A673 (cell line): Measurements from ENCODE around the gene A2M. TPM values are rescaled to one million over a fixed set of nuclear protein-coding genes. Genes with fewer than 3 reads are reported as not detected.

Experiments used
- BruUV-seq: library from RNA; stranded (reverse); fragments of 400-500 nt; replicated peaks from 2 replicates; lab custom pipeline; 2021; lab: Mats Ljungman, UMichigan
- CTCF ChIA-PET: fragments of 300-600 bp; sonication (Branson Sonifier 250); formaldehyde crosslinking; loops from one replicate; lab custom pipeline; 2022; ENCODE audit warnings: antibody characterized with exemption; lab: Charles Lee
- POLR2A ChIA-PET: fragments of 300-600 bp; sonication (Branson Sonifier 250); formaldehyde crosslinking; loops from one replicate; lab custom pipeline; 2022; ENCODE audit warnings: antibody characterized with exemption; ENCODE audit not compliant: low non-redundant PET; lab: Charles Lee
- DNase-seq: peaks from one replicate; pipeline ENCODE4 v3.0.0-alpha.2; 2015; ENCODE audit warnings: low spot score
- H3K27ac ChIP-seq: fragments of 200-600 bp; sonication (generic); 2 replicates; pipeline ENCODE4 v1.5.1; 2016; ENCODE audit warnings: mixed run types, low read depth, mild to moderate bottlenecking, mixed read lengths, antibody characterized with exemption, low read length; ENCODE audit not compliant: poor library complexity, severe bottlenecking
- H3K27me3 ChIP-seq: fragments of 200-600 bp; sonication (generic); replicated peaks from 2 replicates; pipeline ENCODE4 v1.6.1; 2017; ENCODE audit warnings: mixed run types, low read depth, mild to moderate bottlenecking, mixed read lengths, antibody characterized with exemption, low read length; ENCODE audit not compliant: insufficient read depth, poor library complexity
- H3K36me3 ChIP-seq: fragments of 200-600 bp; sonication (generic); 2 replicates; pipeline ENCODE4 v1.6.1; 2016; ENCODE audit warnings: mixed run types, mild to moderate bottlenecking, mixed read lengths, antibody characterized with exemption, low read length; ENCODE audit not compliant: insufficient read depth, poor library complexity, severe bottlenecking
- H3K4me1 ChIP-seq: fragments of 200-600 bp; sonication (generic); 2 replicates; pipeline ENCODE4 v1.6.1; 2017; ENCODE audit warnings: mixed run types, mild to moderate bottlenecking, mixed read lengths, antibody characterized with exemption, low read length; ENCODE audit not compliant: insufficient read depth, poor library complexity, severe bottlenecking
- H3K4me3 ChIP-seq: fragments of 200-600 bp; sonication (generic); 2 replicates; pipeline ENCODE4 v1.5.1; 2016; ENCODE audit warnings: low read depth, mixed run types, mild to moderate bottlenecking, mixed read lengths, low read length; ENCODE audit not compliant: poor library complexity, severe bottlenecking
- H3K9me3 ChIP-seq: fragments of 200-600 bp; sonication (generic); 2 replicates; pipeline ENCODE4 v1.6.1; 2016; ENCODE audit warnings: mixed run types, low read depth, mild to moderate bottlenecking, mixed read lengths, antibody characterized with exemption, low read length; ENCODE audit not compliant: poor library complexity, severe bottlenecking
- CTCF ChIP-seq: fragments of 300-800, 200-600 bp; sonication (generic); conservative IDR thresholded peaks from 2 replicates; pipeline ENCODE4 v1.5.1; 2017; ENCODE audit warnings: low read depth, mild to moderate bottlenecking, antibody characterized with exemption, low read length, moderate library complexity, mixed read lengths
- EZH2 ChIP-seq: fragments of 200-600 bp; sonication (generic); IDR thresholded peaks from 2 replicates; pipeline ENCODE4 v1.6.1; 2017; ENCODE audit warnings: borderline replicate concordance, low read depth, mild to moderate bottlenecking, mixed read lengths, antibody characterized with exemption, low read length; ENCODE audit not compliant: poor library complexity, severe bottlenecking
- intact Hi-C: fragments of 100-400 bp; cut with micrococcal nuclease; formaldehyde crosslinking; loops from one replicate; pipeline ENCODE4 v1.10.0; 2022; ENCODE audit not compliant: unreplicated experiment
- total RNA-seq: library from RNA; stranded (reverse); gene quantifications from 2 replicates; pipeline ENCODE4 v1.2.3, GENCODE V29; 2021

The A2M gene
- total RNA-seq, 1 experiment from 2014 or later: 1.3 TPM

- intact Hi-C loops: no loop called here
- no TSS peak for BruUV-seq
- CTCF ChIA-PET: no interaction called here
Measured at GRCh38 chr12:9074484-9075137, 41.1 kb downstream of the A2M start.

DNA sequence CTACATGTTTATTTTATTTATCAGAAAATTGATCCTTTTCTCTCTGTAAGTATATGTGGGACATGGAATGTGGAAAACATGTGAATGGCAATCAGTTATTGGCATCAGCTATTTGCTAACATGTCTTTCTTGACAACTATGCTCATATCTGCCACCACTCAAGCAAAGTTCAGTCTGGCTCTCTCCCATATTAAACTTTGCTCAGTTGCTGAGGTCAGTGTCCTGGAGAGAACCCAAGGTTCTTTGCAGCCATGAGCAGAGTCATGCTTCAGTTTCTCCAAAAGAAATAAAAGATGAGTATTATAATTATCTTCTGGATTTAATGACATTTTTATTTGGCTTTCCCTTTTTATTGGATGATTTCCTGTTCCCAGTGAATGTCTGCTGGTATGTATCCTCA lies 42.6 kb downstream of the A2M start:
- no peak for TF ChIP-seq EZH2
- no peak for TF ChIP-seq CTCF
- no peaks in the 10 kb centered on the region for H3K9me3 ChIP-seq
- no peak overlapping the region for H3K27ac ChIP-seq
- no peak overlapping the region for H3K4me3 ChIP-seq
- H3K27me3 ChIP-seq: peaks cover 5% of the 10 kb centered on the region
- POLR2A ChIA-PET: no interaction called here
- no peak for DNase-seq
- H3K36me3 ChIP-seq: no peaks in the 10 kb centered on the region
- CTCF ChIA-PET: no interaction called here
- no peaks in the 10 kb centered on the region for H3K4me1 ChIP-seq
- intact Hi-C loops: no loop called here
- no TSS peak for BruUV-seq

More at GRCh38 chr12:9074484-9075137, 41.1 kb downstream of the A2M start:
- Histone ChIP-seq H3K27ac (no peak overlapping the region), H3K4me1 (no peaks in the 10 kb centered on the region), H3K4me3 (no peak overlapping the region), H3K27me3 (no peaks in the 10 kb centered on the region), H3K9me3 (no peaks in the 10 kb centered on the region), H3K36me3 (no peaks in the 10 kb centered on the region)
- DNase-seq: no peak
- TF ChIP-seq EZH2: no peak
- POLR2A ChIA-PET: interaction anchor here (0.7 kb wide), 1 partner anchor 10 kb away, joined by 4 read pairs; no protein-coding TSS in a partner anchor

GRCh38 chr12:9072481-9073038 lies 43.2 kb downstream of the A2M start:
- intact Hi-C loops: no loop called here
- Histone ChIP-seq H3K4me1 (no peaks in the 10 kb centered on the region), H3K9me3 (no peaks in the 10 kb centered on the region), H3K36me3 (no peaks in the 10 kb centered on the region), H3K27ac (no peak overlapping the region), H3K27me3 (peaks cover 8% of the 10 kb centered on the region), H3K4me3 (no peak overlapping the region)
- ChIA-PET POLR2A (no interaction called here), CTCF (no interaction called here)
- TF ChIP-seq EZH2: no peak
- BruUV-seq: no TSS peak
- DNase-seq: no peak

- Histone ChIP-seq H3K27me3 (peaks cover 8% of the 10 kb centered on the region), H3K4me1 (no peaks in the 10 kb centered on the region), H3K27ac (no peak overlapping the region), H3K4me3 (no peak overlapping the region), H3K36me3 (no peaks in the 10 kb centered on the region), H3K9me3 (no peaks in the 10 kb centered on the region)
- no TSS peak for BruUV-seq
- intact Hi-C loops: no loop called here
- CTCF ChIA-PET: no interaction called here
- POLR2A ChIA-PET: no interaction called here
- TF ChIP-seq EZH2: no peak
- TF ChIP-seq CTCF: no peak
- DNase-seq: no peak
Measured at GRCh38 chr12:9071969-9072368, 43.8 kb downstream of the A2M start.
